ENCODE results near the gene CORO2A.
"Not testable (repeated sequence)": the region's sequence is repeated elsewhere in the genome, so short reads cannot be mapped to it uniquely, and the experiment has no call there.

The CORO2A gene

GRCh38 chr9:98095401-98095800 lies 97.0 kb downstream of the CORO2A start:
- POLR2A ChIA-PET, result no interaction called here
- CTCF ChIA-PET, result interaction anchor here (1.2 kb wide), 1 partner anchor 18 kb away, joined by 3 read pairs; no protein-coding TSS in a partner anchor

GRCh38 chr9:98094851-98095250 lies 97.6 kb downstream of the CORO2A start:
- WGBS (ENCODE audit: insufficient coverage), result 98% methylated on average over 16 of the region's 16 CpGs
- no peak overlapping the region for H3K27ac ChIP-seq (ENCODE audit: insufficient read depth in 1 of 2, low read depth in 1 of 2, low read length in 2 of 2, poor library complexity in 1 of 2, severe bottlenecking in 2 of 2)
- H3K27me3 ChIP-seq (replicated peaks in 2 of 5; ENCODE audit: control insufficient read depth in 4 of 5, insufficient read depth in 5 of 5, low read length in 4 of 5), result no peaks in the 10 kb centered on the region
- H3K4me3 ChIP-seq (ENCODE audit: control insufficient read depth in 1 of 7, extremely low read depth in 1 of 7, insufficient read depth in 4 of 7, low read depth in 2 of 7, low read length in 6 of 7), result no peak overlapping the region
- no peak for DNase-seq
- CTCF ChIA-PET, result no interaction called here
- peaks cover 0 to 6% (median 6%) of the 10 kb centered on the region in 4 experiments for H3K4me1 ChIP-seq (ENCODE audit: control extremely low read depth in 1 of 4, control insufficient read depth in 4 of 4, insufficient read depth in 4 of 4, low read length in 3 of 4)
- H3K9me3 ChIP-seq (ENCODE audit: control extremely low read depth in 1 of 5, control insufficient read depth in 4 of 5, insufficient read depth in 2 of 5, low read depth in 1 of 5, low read length in 4 of 5), result no peaks in the 10 kb centered on the region
- peaks cover 4 to 62% (median 47%) of the 10 kb centered on the region in 4 experiments for H3K36me3 ChIP-seq (ENCODE audit: control insufficient read depth in 4 of 4, insufficient read depth in 4 of 4, low read length in 3 of 4)
- POLR2A ChIA-PET, result no interaction called here

More at GRCh38 chr9:98095401-98095800, 97.0 kb downstream of the CORO2A start:
- DNase-seq, result no peak
- H3K4me1 ChIP-seq (ENCODE audit: control extremely low read depth in 1 of 4, control insufficient read depth in 4 of 4, insufficient read depth in 4 of 4, low read length in 3 of 4), result peaks cover 4 to 12% (median 10%) of the 10 kb centered on the region in 4 experiments
- peaks cover 4 to 63% (median 48%) of the 10 kb centered on the region in 4 experiments for H3K36me3 ChIP-seq (ENCODE audit: control insufficient read depth in 4 of 4, insufficient read depth in 4 of 4, low read length in 3 of 4)
- H3K27ac ChIP-seq (ENCODE audit: insufficient read depth in 1 of 2, low read depth in 1 of 2, low read length in 2 of 2, poor library complexity in 1 of 2, severe bottlenecking in 2 of 2), result no peak overlapping the region
- WGBS (ENCODE audit: insufficient coverage), result 98% methylated on average over 6 of the region's 7 CpGs
- H3K4me3 ChIP-seq (ENCODE audit: control insufficient read depth in 1 of 7, extremely low read depth in 1 of 7, insufficient read depth in 4 of 7, low read depth in 2 of 7, low read length in 6 of 7), result no peak overlapping the region
- H3K27me3 ChIP-seq (replicated peaks in 2 of 5; ENCODE audit: control insufficient read depth in 4 of 5, insufficient read depth in 5 of 5, low read length in 4 of 5), result no peaks in the 10 kb centered on the region
- no peaks in the 10 kb centered on the region for H3K9me3 ChIP-seq (ENCODE audit: control extremely low read depth in 1 of 5, control insufficient read depth in 4 of 5, insufficient read depth in 2 of 5, low read depth in 1 of 5, low read length in 4 of 5)

GRCh38 chr9:98094316-98094715 lies 98.1 kb downstream of the CORO2A start:
- ChIA-PET CTCF (interaction anchor here (0.9 to 1.8 kb wide), 3 partner anchors 17 to 25 kb away, joined by 3 read pairs; partner anchors contain the start of gene TRIM14), POLR2A (no interaction called here)
- Histone ChIP-seq H3K4me1 (ENCODE audit: control extremely low read depth in 1 of 4, control insufficient read depth in 4 of 4, insufficient read depth in 4 of 4, low read length in 3 of 4) (peaks cover 0 to 1% (median under 1%) of the 10 kb centered on the region in 4 experiments), H3K36me3 (ENCODE audit: control insufficient read depth in 4 of 4, insufficient read depth in 4 of 4, low read length in 3 of 4) (peaks cover 4 to 66% (median 45%) of the 10 kb centered on the region in 4 experiments), H3K4me3 (ENCODE audit: control insufficient read depth in 1 of 7, extremely low read depth in 1 of 7, insufficient read depth in 4 of 7, low read depth in 2 of 7, low read length in 6 of 7) (no peak overlapping the region), H3K27ac (ENCODE audit: insufficient read depth in 1 of 2, low read depth in 1 of 2, low read length in 2 of 2, poor library complexity in 1 of 2, severe bottlenecking in 2 of 2) (no peak overlapping the region), H3K9me3 (ENCODE audit: control extremely low read depth in 1 of 5, control insufficient read depth in 4 of 5, insufficient read depth in 2 of 5, low read depth in 1 of 5, low read length in 4 of 5) (no peaks in the 10 kb centered on the region), H3K27me3 (replicated peaks in 2 of 5; ENCODE audit: control insufficient read depth in 4 of 5, insufficient read depth in 5 of 5, low read length in 4 of 5) (no peaks in the 10 kb centered on the region)
- WGBS (ENCODE audit: insufficient coverage), result 100% methylated on average over 1 of the region's 4 CpGs
- no peak for DNase-seq

GRCh38 chr9:98092613-98092931 lies 99.9 kb downstream of the CORO2A start:
- H3K4me3 ChIP-seq (ENCODE audit: control insufficient read depth in 1 of 7, extremely low read depth in 1 of 7, insufficient read depth in 4 of 7, low read depth in 2 of 7, low read length in 6 of 7), result no peak overlapping the region
- no peak for DNase-seq
- POLR2A ChIA-PET, result no interaction called here
- WGBS (ENCODE audit: insufficient coverage), result 92% methylated on average over 11 of the region's 11 CpGs
- no peaks in the 10 kb centered on the region for H3K27me3 ChIP-seq (replicated peaks in 2 of 5; ENCODE audit: control insufficient read depth in 4 of 5, insufficient read depth in 5 of 5, low read length in 4 of 5)
- no peak overlapping the region for H3K27ac ChIP-seq (ENCODE audit: insufficient read depth in 1 of 2, low read depth in 1 of 2, low read length in 2 of 2, poor library complexity in 1 of 2, severe bottlenecking in 2 of 2)
- no peaks in the 10 kb centered on the region for H3K9me3 ChIP-seq (ENCODE audit: control extremely low read depth in 1 of 5, control insufficient read depth in 4 of 5, insufficient read depth in 2 of 5, low read depth in 1 of 5, low read length in 4 of 5)
- CTCF ChIA-PET, result interaction anchor here (0.6 to 1.8 kb wide), 8 partner anchors 9 to 172 kb away, joined by 3 read pairs; partner anchors contain the start of gene TRIM14
- H3K4me1 ChIP-seq (ENCODE audit: control extremely low read depth in 1 of 4, control insufficient read depth in 4 of 4, insufficient read depth in 4 of 4, low read length in 3 of 4), result peaks cover 0 to 5% (median 1%) of the 10 kb centered on the region in 4 experiments
- H3K36me3 ChIP-seq (ENCODE audit: control insufficient read depth in 4 of 4, insufficient read depth in 4 of 4, low read length in 3 of 4), result peaks cover 4 to 56% (median 38%) of the 10 kb centered on the region in 4 experiments

- ChIA-PET CTCF (interaction anchor here (0.5 to 1.3 kb wide), 11 partner anchors 9 to 172 kb away, joined by 3 to 4 read pairs (median 3); partner anchors contain the start of gene TBC1D2), POLR2A (no interaction called here)
- H3K9me3 ChIP-seq (ENCODE audit: control extremely low read depth in 1 of 5, control insufficient read depth in 4 of 5, insufficient read depth in 2 of 5, low read depth in 1 of 5, low read length in 4 of 5), result no peaks in the 10 kb centered on the region
- 100% methylated on average over 9 of the region's 17 CpGs for WGBS (ENCODE audit: insufficient coverage)
- H3K36me3 ChIP-seq (ENCODE audit: control insufficient read depth in 4 of 4, insufficient read depth in 4 of 4, low read length in 3 of 4), result peaks cover 4 to 55% (median 36%) of the 10 kb centered on the region in 4 experiments
- H3K4me3 ChIP-seq (ENCODE audit: control insufficient read depth in 1 of 7, extremely low read depth in 1 of 7, insufficient read depth in 4 of 7, low read depth in 2 of 7, low read length in 6 of 7), result no peak overlapping the region
- H3K4me1 ChIP-seq (ENCODE audit: control extremely low read depth in 1 of 4, control insufficient read depth in 4 of 4, insufficient read depth in 4 of 4, low read length in 3 of 4), result peaks cover 0 to 10% (median 4%) of the 10 kb centered on the region in 4 experiments
- DNase-seq, result no peak
- H3K27me3 ChIP-seq (replicated peaks in 2 of 5; ENCODE audit: control insufficient read depth in 4 of 5, insufficient read depth in 5 of 5, low read length in 4 of 5), result no peaks in the 10 kb centered on the region
- no peak overlapping the region for H3K27ac ChIP-seq (ENCODE audit: insufficient read depth in 1 of 2, low read depth in 1 of 2, low read length in 2 of 2, poor library complexity in 1 of 2, severe bottlenecking in 2 of 2)
Observed at GRCh38 chr9:98091735-98092612, 100.5 kb downstream of the CORO2A start.

- not testable (repeated sequence) for H3K27ac ChIP-seq (ENCODE audit: insufficient read depth in 1 of 2, low read depth in 1 of 2, low read length in 2 of 2, poor library complexity in 1 of 2, severe bottlenecking in 2 of 2); H3K9me3 ChIP-seq (ENCODE audit: control extremely low read depth in 1 of 5, control insufficient read depth in 4 of 5, insufficient read depth in 2 of 5, low read depth in 1 of 5, low read length in 4 of 5); H3K27me3 ChIP-seq (replicated peaks in 2 of 5; ENCODE audit: control insufficient read depth in 4 of 5, insufficient read depth in 5 of 5, low read length in 4 of 5); H3K4me3 ChIP-seq (ENCODE audit: control insufficient read depth in 1 of 7, extremely low read depth in 1 of 7, insufficient read depth in 4 of 7, low read depth in 2 of 7, low read length in 6 of 7); DNase-seq; H3K4me1 ChIP-seq (ENCODE audit: control extremely low read depth in 1 of 4, control insufficient read depth in 4 of 4, insufficient read depth in 4 of 4, low read length in 3 of 4)
- peaks cover 2 to 55% (median 36%) of the 10 kb centered on the region in 4 experiments for H3K36me3 ChIP-seq (ENCODE audit: control insufficient read depth in 4 of 4, insufficient read depth in 4 of 4, low read length in 3 of 4)
- ChIA-PET POLR2A (interaction anchor here (0.6 kb wide), 1 partner anchor 43 kb away, joined by 4 read pairs; no protein-coding TSS in a partner anchor), CTCF (interaction anchor here (1.2 to 1.4 kb wide), 2 partner anchors 9 to 11 kb away, joined by 3 read pairs; no protein-coding TSS in a partner anchor)
- 89% methylated on average over 3 of the region's 3 CpGs for WGBS (ENCODE audit: insufficient coverage)
Observed at GRCh38 chr9:98090674-98091073, 101.8 kb downstream of the CORO2A start.
